Sigmoid colon (tissue), 4 donors: Measurements from ENCODE around the gene DDTL.

Experiments
- CTCF ChIP-seq, 4 experiments: fragments of 450-650 bp in 3 of 4; fragments of 200-600 bp in 1 of 4; IDR thresholded peaks; one replicate each; pipeline ENCODE4 v1.5.1; 2016 to 2019; ENCODE audit warnings: antibody characterized with exemption in 4 of 4, mild to moderate bottlenecking in 3 of 4, moderate library complexity in 2 of 4
- EP300 ChIP-seq, 4 donors: sonication (generic); formaldehyde crosslinking; IDR thresholded peaks; one replicate each; pipeline ENCODE4 v1.6.1; 2017; ENCODE audit warnings: antibody characterized with exemption in 4 of 4
- POLR2A ChIP-seq, 2 donors: fragments of 450-650 bp; IDR thresholded peaks; one replicate each; pipeline ENCODE4 v1.6.1; 2016; ENCODE audit warnings: antibody characterized with exemption in 2 of 2, mild to moderate bottlenecking in 2 of 2, moderate library complexity in 2 of 2

GRCh38 chr22:24002272-24002671 lies 35.6 kb downstream of the DDTL start:
- TF ChIP-seq CTCF (IDR thresholded peaks at IDR 0.05) (no peak), EP300 (IDR thresholded peaks at IDR 0.05) (no peak), POLR2A (IDR thresholded peaks at IDR 0.05) (no peak)
